GM23338 (cell line): ENCODE results near the gene REPS1. TPM values are rescaled to one million over a fixed set of nuclear protein-coding genes. Genes with fewer than 3 reads are reported as not detected.

Experiments used
- ATAC-seq: fragments of 200-7000 bp; cut with Tn5 transposase; 3 replicates; pipeline ENCODE4 v1.9.1; 2020
- DNase-seq: peaks from one replicate; pipeline ENCODE4 v3.0.0-alpha.2; 2015; ENCODE audit warnings: low spot score
- H2AFZ ChIP-seq: fragments of 200-600 bp; sonication (generic); 2 replicates; pipeline ENCODE4 v1.8.0; 2016; ENCODE audit warnings: antibody characterized with exemption, mild to moderate bottlenecking, moderate library complexity
- H3F3A ChIP-seq: fragments of 200-600 bp; sonication (generic); replicated peaks from 2 replicates; pipeline ENCODE4 v1.8.0; 2017; ENCODE audit warnings: antibody characterized with exemption, mixed run types, low read depth
- H3K27ac ChIP-seq: fragments of 200-600 bp; sonication (generic); 2 replicates; pipeline ENCODE4 v1.6.1; 2016; ENCODE audit warnings: low read depth
- H3K27me3 ChIP-seq: fragments of 200-600 bp; sonication (generic); 2 replicates; pipeline ENCODE4 v1.8.0; 2016; ENCODE audit warnings: mild to moderate bottlenecking, mixed run types, moderate library complexity; ENCODE audit not compliant: insufficient read depth
- H3K36me3 ChIP-seq: fragments of 200-600 bp; sonication (generic); 2 replicates; pipeline ENCODE4 v1.8.0; 2016; ENCODE audit warnings: mild to moderate bottlenecking; ENCODE audit not compliant: insufficient read depth
- H3K4me1 ChIP-seq: fragments of 200-600 bp; sonication (generic); 2 replicates; pipeline ENCODE4 v1.8.0; 2016; ENCODE audit warnings: mild to moderate bottlenecking, moderate library complexity; ENCODE audit not compliant: insufficient read depth
- H3K4me2 ChIP-seq: fragments of 200-600 bp; sonication (generic); 2 replicates; pipeline ENCODE4 v1.7.1; 2017; ENCODE audit warnings: mixed run types
- H3K4me3 ChIP-seq: fragments of 200-600 bp; sonication (generic); 2 replicates; pipeline ENCODE4 v1.6.1; 2016; ENCODE audit warnings: mixed run types
- H3K79me2 ChIP-seq: fragments of 200-600 bp; sonication (generic); replicated peaks from 2 replicates; pipeline ENCODE4 v1.8.0; 2017; ENCODE audit warnings: mild to moderate bottlenecking; ENCODE audit not compliant: insufficient read depth
- H3K9me2 ChIP-seq: fragments of 200-600 bp; sonication (generic); 2 replicates; pipeline ENCODE4 v1.8.0; 2017; ENCODE audit not compliant: insufficient read depth
- H4K20me1 ChIP-seq: fragments of 200-600 bp; sonication (generic); replicated peaks from 2 replicates; pipeline ENCODE4 v1.8.0; 2017; ENCODE audit warnings: mild to moderate bottlenecking; ENCODE audit not compliant: insufficient read depth
- H3K27ac Mint-ChIP-seq: 2 replicates; pipeline ENCODE4 v1.8.0; 2020; ENCODE audit warnings: inconsistent platforms, mild to moderate bottlenecking, moderate library complexity, mixed read lengths
- H3K27me3 Mint-ChIP-seq: 3 replicates; pipeline ENCODE4 v1.8.0; 2022; ENCODE audit warnings: low read depth, mild to moderate bottlenecking, moderate library complexity, mixed read lengths, inconsistent platforms; ENCODE audit not compliant: insufficient read depth, poor library complexity
- H3K36me3 Mint-ChIP-seq: 3 replicates; pipeline ENCODE4 v1.8.0; 2021; ENCODE audit warnings: low read depth, mild to moderate bottlenecking, inconsistent platforms, moderate library complexity, mixed read lengths
- H3K4me1 Mint-ChIP-seq: 3 replicates; pipeline ENCODE4 v1.8.0; 2020; ENCODE audit warnings: mild to moderate bottlenecking, inconsistent platforms, mixed read lengths
- H3K4me3 Mint-ChIP-seq: 3 replicates; pipeline ENCODE4 v1.8.0; 2021; ENCODE audit warnings: moderate library complexity, mild to moderate bottlenecking, inconsistent platforms, mixed read lengths
- H3K9me3 Mint-ChIP-seq: 3 replicates; pipeline ENCODE4 v1.8.0; 2020; ENCODE audit warnings: moderate library complexity, mild to moderate bottlenecking, inconsistent platforms, mixed read lengths
- EZH2phosphoT487 ChIP-seq: fragments of 200-600 bp; sonication (generic); IDR thresholded peaks from one replicate; pipeline ENCODE4 v1.8.1; 2018; ENCODE audit warnings: antibody characterized with exemption; ENCODE audit not compliant: unreplicated experiment
- JUNB ChIP-seq: IDR thresholded peaks from one replicate; pipeline ENCODE4 v1.6.1; 2016; ENCODE audit warnings: antibody characterized with exemption; ENCODE audit not compliant: unreplicated experiment
- NANOG ChIP-seq: IDR thresholded peaks from 2 replicates; pipeline ENCODE4 v1.6.1; 2016; ENCODE audit warnings: antibody characterized with exemption, borderline replicate concordance
- ZNF114 ChIP-seq: fragments of 250-450 bp; sonication (Bioruptor Pico); IDR thresholded peaks from 2 replicates; pipeline ENCODE4 v1.5.0; 2020; ENCODE audit warnings: mild to moderate bottlenecking, moderate library complexity
- polyA plus RNA-seq: library from polyadenylated mRNA; unstranded; fragments of >200 nt; fragmentation: Nextera tagmentation; extraction: Ambion mirVana; gene quantifications from 2 replicates; pipeline ENCODE4 v1.2.1, GENCODE V29; 2016
- total RNA-seq: library from RNA; depleted of rRNA; stranded (reverse); fragments of >200 nt; shearing (Covaris generic); gene quantifications from 2 replicates; pipeline ENCODE4 v1.2.3, GENCODE V29; 2014; rRNA removed
- TF ChIP-seq, protein P1 (sequence below), 2 experiments: fragments of 200-600 bp in 1 of 2; sonication (generic) in 1 of 2; conservative IDR thresholded peaks; 2 replicates each; pipeline versions ENCODE4 v1.5.1 to v1.6.1; 2016 to 2017; ENCODE audit warnings: antibody characterized with exemption in 2 of 2, low read depth in 2 of 2, mild to moderate bottlenecking in 2 of 2, moderate library complexity in 1 of 2

REPS1 gene
- total and polyA plus RNA-seq, 2 experiments from 2014 or later: 46.0 to 65.7 TPM

GRCh38 chr6:138856654-138857053 is 131.4 kb downstream of the REPS1 start:
- H3K79me2 ChIP-seq: no peaks in the 10 kb centered on the region
- H3K27me3 Mint-ChIP-seq: no peaks in the 10 kb centered on the region
- no peaks in the 10 kb centered on the region for H3K36me3 Mint-ChIP-seq
- H3K4me3 Mint-ChIP-seq: no peak overlapping the region
- H4K20me1 ChIP-seq: no peaks in the 10 kb centered on the region
- no peak for ATAC-seq
- no peak for DNase-seq
- no peak overlapping the region for H3K27ac ChIP-seq
- no peaks in the 10 kb centered on the region for H3K27me3 ChIP-seq
- H3K4me3 ChIP-seq: no peak overlapping the region
- no peaks in the 10 kb centered on the region for H3K9me2 ChIP-seq
- no peaks in the 10 kb centered on the region; the same call in 2 of the 3 replicates for H3K9me3 Mint-ChIP-seq
- no peak overlapping the region for H2AFZ ChIP-seq
- no peaks in the 10 kb centered on the region; the same call in 1 of the 2 replicates for H3K4me1 ChIP-seq
- no peak for TF ChIP-seq ZNF114 (CRISPR knock-in tag)
- no peak for TF ChIP-seq JUNB
- TF ChIP-seq NANOG: no peak
- TF ChIP-seq, protein P1, sequence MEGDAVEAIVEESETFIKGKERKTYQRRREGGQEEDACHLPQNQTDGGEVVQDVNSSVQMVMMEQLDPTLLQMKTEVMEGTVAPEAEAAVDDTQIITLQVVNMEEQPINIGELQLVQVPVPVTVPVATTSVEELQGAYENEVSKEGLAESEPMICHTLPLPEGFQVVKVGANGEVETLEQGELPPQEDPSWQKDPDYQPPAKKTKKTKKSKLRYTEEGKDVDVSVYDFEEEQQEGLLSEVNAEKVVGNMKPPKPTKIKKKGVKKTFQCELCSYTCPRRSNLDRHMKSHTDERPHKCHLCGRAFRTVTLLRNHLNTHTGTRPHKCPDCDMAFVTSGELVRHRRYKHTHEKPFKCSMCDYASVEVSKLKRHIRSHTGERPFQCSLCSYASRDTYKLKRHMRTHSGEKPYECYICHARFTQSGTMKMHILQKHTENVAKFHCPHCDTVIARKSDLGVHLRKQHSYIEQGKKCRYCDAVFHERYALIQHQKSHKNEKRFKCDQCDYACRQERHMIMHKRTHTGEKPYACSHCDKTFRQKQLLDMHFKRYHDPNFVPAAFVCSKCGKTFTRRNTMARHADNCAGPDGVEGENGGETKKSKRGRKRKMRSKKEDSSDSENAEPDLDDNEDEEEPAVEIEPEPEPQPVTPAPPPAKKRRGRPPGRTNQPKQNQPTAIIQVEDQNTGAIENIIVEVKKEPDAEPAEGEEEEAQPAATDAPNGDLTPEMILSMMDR (conservative IDR thresholded peaks at IDR 0.05; ENCODE audit: low read depth in 2 of 2): no peak
- no peak for TF ChIP-seq EZH2phosphoT487
- H3K4me1 Mint-ChIP-seq: peaks cover 3% of the 10 kb centered on the region; the same call in 2 of the 3 replicates
- H3K27ac Mint-ChIP-seq: no peak overlapping the region
- H3K36me3 ChIP-seq: no peaks in the 10 kb centered on the region
- no peak overlapping the region for H3K4me2 ChIP-seq
- H3F3A ChIP-seq: no peaks in the 10 kb centered on the region

Other genes starting within 250 kb of the REPS1 start
- 6.1 and 11.2 TPM in 2 replicates for gene CCDC28A, start 214.5 kb downstream of the REPS1 start, total RNA-seq
- gene CCDC28A, start 214.5 kb downstream of the REPS1 start, polyA plus RNA-seq: 10.5 and 14.0 TPM in 2 replicates
- gene ECT2L, start 192.2 kb downstream of the REPS1 start, total RNA-seq: 0.03 TPM in 1 of 2 replicates, not detected in the other
- 0.14 and 0.15 TPM in 2 replicates for gene ECT2L, start 192.2 kb downstream of the REPS1 start, polyA plus RNA-seq
- gene ABRACL, start 40.5 kb upstream of the REPS1 start, total RNA-seq: 134 and 160 TPM in 2 replicates
- 502 and 516 TPM in 2 replicates for gene ABRACL, start 40.5 kb upstream of the REPS1 start, polyA plus RNA-seq
- 8.1 and 8.5 TPM in 2 replicates for gene HECA, start 146.8 kb upstream of the REPS1 start, total RNA-seq
- 2.4 and 2.7 TPM in 2 replicates for gene HECA, start 146.8 kb upstream of the REPS1 start, polyA plus RNA-seq